ENCODE data around the gene HIRIP3.

Gene HIRIP3

DNA sequence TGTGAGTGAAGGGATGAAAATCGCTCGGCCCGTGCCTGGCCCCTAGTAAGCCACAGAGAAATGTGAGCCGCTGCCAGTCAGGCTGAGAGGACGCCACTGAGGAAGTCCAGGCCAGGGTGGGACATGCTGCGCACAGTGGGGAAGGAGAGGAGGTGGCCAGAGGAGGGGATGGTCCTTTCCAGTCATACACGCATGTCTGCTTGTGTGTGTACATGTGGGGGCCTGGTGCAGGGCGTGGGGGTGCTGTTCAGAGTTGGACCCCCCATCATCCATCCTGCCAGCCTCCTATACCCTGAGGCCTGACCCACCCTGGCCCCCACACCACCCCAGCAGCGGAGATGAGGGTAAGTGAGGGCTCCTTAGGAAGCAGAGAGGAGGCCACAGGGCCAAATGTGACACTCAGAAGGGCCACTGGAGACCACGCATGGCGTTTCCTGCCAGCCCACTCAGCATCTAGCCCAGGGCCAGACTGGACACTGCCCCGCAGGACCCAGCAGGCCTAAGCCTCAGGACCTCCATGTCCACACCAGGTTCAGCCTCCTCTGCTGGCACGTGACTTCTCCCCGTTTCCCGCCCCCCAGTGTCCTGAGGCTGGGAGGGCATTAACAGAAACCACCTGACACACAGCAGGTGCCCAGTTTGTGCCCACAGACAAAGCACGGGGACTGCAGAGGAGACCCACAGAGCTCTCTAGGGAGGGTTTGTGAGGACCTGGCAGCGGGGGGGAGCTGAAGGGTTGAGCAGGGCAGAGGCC is 8.4 kb upstream of the HIRIP3 start:
- no peak overlapping the region for H3K4me3 ChIP-seq (ENCODE audit: low read length)
- no peak for DNase-seq (ENCODE audit: low read depth, low spot score)

GRCh38 chr16:30002614-30003346 is 7.4 kb upstream of the HIRIP3 start:
- no peak for DNase-seq (ENCODE audit: low read depth, low spot score)
- no peak overlapping the region for H3K4me3 ChIP-seq (ENCODE audit: low read length)

DNA sequence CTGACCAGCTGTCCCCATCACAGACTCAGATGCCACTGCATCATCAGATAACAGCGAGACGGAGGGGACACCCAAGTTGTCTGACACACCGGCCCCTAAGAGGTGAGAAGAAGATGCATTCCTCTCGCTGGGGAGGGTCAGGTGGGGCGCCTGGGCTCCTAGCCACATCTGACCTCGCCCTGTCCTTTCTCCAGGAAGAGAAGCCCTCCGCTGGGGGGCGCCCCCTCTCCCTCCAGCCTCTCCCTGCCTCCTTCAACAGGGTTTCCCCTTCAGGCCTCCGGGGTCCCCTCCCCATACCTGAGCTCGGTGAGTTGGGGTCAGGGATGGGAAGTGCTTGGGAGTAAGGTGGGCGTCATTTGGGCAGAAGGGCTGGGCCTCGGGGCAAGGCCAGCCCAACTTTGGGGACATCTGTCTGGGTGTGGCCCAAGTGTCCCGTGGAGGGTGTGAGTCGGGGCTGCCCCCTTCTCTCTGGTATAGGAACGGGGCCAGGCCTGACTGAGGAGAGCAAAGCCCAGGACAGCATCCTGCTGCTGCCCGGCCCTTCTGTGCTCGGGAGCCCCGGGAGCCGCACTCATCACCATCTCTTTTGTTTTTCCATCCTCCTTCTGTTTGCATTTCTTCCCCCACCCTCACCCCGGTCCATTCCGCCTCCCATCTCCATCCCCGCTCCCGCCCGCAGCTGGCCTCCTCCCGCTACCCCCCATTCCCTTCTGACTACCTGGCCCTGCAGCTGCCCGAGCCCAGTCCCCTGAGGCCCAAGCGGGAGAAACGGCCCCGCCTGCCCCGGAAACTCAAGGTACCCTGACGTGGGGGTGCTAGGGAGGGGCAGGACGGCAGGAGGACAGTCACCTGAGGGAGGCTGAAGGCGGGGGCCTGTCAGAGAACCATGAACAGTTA is 5.6 kb upstream of the HIRIP3 start:
- no peak overlapping the region for H3K4me3 ChIP-seq (ENCODE audit: low read length)
- DNase-seq (ENCODE audit: low read depth, low spot score), result no peak

GRCh38 chr16:29999605-30000004 is 4.2 kb upstream of the HIRIP3 start:
- DNase-seq (ENCODE audit: low read depth, low spot score), result no peak
- no peak overlapping the region for H3K4me3 ChIP-seq (ENCODE audit: low read length)

- H3K4me3 ChIP-seq (ENCODE audit: low read length), result peak overlapping the region; percentile 96
These were observed 1.4 kb upstream of the HIRIP3 start for GRCh38 chr16:29996766-29997250.

GRCh38 chr16:29995911-29996765 is 721 bp upstream of the HIRIP3 start, which contains the start of gene INO80E:
Gene INO80E (plus strand): TSS chr16:29996241. CDS start chr16:29996311, 70 bp downstream.
- peak within 1 kb of the TSS; percentile 96 for H3K4me3 ChIP-seq (ENCODE audit: low read length)
- DNase-seq (ENCODE audit: low read depth, low spot score), result peak; percentile 95

More at GRCh38 chr16:29996766-29997250, 1.4 kb upstream of the HIRIP3 start:
- no peak for DNase-seq (ENCODE audit: low read depth, low spot score)

- DNase-seq (ENCODE audit: low read depth, low spot score), result no peak
- H3K4me3 ChIP-seq (ENCODE audit: low read length), result peak overlapping the region; percentile 96
These were observed 655 bp downstream of the HIRIP3 start for GRCh38 chr16:29994600-29995323.

DNA sequence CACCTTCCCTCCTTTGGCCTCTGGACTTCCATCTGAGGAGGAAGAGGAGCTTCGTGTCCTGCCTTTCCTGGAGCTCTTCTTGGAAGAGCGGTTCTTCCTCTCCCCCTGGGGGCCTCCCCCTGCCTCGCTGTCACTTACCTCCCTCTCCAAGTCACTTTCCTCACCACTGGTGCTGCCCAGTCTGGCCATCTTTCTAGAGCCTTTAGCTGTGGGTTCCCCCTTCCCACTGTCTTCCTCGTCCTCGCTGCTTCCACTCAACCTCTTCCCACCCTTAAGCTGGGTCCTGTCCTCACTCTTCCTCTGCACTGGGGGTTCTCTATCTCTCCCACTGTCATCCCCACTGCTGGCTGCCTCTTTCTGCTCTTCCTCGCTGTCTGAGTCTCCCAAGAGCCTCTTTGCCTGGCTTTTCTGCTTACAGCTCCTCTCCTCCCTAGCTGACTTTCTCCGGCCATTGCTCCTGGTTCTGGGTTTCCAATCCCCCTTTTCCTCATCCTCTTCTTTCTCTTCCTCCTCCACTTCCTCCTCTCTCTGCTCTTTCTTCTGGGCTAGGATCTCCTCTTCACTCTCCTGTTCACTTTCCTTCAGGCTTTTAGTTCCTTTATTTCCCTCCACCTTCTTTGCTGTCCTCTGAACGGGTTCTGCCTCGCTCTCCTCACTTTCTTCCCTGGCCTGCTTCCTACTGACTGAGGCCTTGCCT is 1.4 kb downstream of the HIRIP3 start:
- peak overlapping the region; percentile 96 for H3K4me3 ChIP-seq (ENCODE audit: low read length)
- DNase-seq (ENCODE audit: low read depth, low spot score), result no peak

GRCh38 chr16:29993191-29993902 is 2.1 kb downstream of the HIRIP3 start:
- no peak overlapping the region for H3K4me3 ChIP-seq (ENCODE audit: low read length)
- DNase-seq (ENCODE audit: low read depth, low spot score), result no peak

GRCh38 chr16:29992344-29992967 is 3.0 kb downstream of the HIRIP3 start:
- H3K4me3 ChIP-seq (ENCODE audit: low read length), result no peak overlapping the region
- no peak for DNase-seq (ENCODE audit: low read depth, low spot score)

DNA sequence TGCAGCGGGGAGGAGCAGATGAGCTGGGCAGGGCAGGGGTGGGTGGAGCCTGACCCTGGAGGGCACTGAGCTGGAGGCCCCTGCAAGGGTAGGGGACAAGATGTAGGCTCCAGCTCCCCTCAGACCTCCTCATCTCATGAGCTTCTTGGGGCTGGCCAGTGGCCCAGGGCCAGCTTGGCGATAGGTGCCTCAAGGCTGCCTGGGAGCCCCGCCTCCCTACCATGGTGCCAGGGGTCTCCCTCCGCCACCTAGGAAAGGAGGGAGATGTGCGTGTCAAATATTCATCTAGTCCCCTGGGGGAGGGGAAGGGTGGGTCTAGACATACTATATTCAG is 3.9 kb downstream of the HIRIP3 start:
- no peak for DNase-seq (ENCODE audit: low read depth, low spot score)
- no peak overlapping the region for H3K4me3 ChIP-seq (ENCODE audit: low read length)

- H3K4me3 ChIP-seq (ENCODE audit: low read length), result no peak overlapping the region
- no peak for DNase-seq (ENCODE audit: low read depth, low spot score)
These were observed 4.4 kb downstream of the HIRIP3 start for GRCh38 chr16:29990883-29991570.

DNA sequence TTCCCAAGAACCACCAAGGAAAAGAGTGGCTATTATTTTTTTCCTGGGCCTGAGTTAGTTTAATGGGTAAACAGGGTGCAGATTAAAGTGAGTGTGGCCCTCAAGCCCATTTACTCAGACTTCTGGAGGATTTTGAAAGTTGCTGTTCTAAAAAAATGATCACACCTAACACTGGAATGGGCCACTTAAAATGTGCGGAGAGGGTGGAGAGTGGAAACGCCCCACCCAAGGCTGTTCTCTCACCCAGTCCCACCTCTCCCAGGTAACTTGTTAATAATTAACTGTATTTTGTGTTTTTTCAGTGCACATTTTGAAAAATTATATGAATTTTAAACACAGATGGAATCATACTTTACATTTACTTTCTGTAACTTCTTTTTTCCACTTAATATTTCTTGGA is 5.4 kb downstream of the HIRIP3 start:
- no peak for DNase-seq (ENCODE audit: low read depth, low spot score)
- H3K4me3 ChIP-seq (ENCODE audit: low read length), result no peak overlapping the region

GRCh38 chr16:29989111-29989858 is 6.1 kb downstream of the HIRIP3 start:
- DNase-seq (ENCODE audit: low read depth, low spot score), result no peak
- H3K4me3 ChIP-seq (ENCODE audit: low read length), result no peak overlapping the region

GRCh38 chr16:29988346-29989075 is 6.9 kb downstream of the HIRIP3 start:
- no peak overlapping the region for H3K4me3 ChIP-seq (ENCODE audit: low read length)
- DNase-seq (ENCODE audit: low read depth, low spot score), result no peak

Data from Jurkat, Clone E6-1 (cell line).